HG03175 (cell line): ENCODE results near the gene FOXN3.
"Not testable (repeated sequence)": the region's sequence is repeated elsewhere in the genome, so short reads cannot be mapped to it uniquely, and the experiment has no call there.

ENCODE experiments used
- ATAC-seq: cut with Tn5 transposase; IDR thresholded peaks from one replicate; pipeline ENCODE4 v1.9.1; 2021; ENCODE audit warnings: mild to moderate bottlenecking, moderate library complexity; ENCODE audit not compliant: unreplicated experiment

The FOXN3 gene

GRCh38 chr14:89112720-89113119 is 304.3 kb downstream of the FOXN3 start:
- no peak for ATAC-seq

GRCh38 chr14:89111766-89112543 is 305.1 kb downstream of the FOXN3 start:
- ATAC-seq: not testable (repeated sequence)

GRCh38 chr14:89111232-89111631 is 305.8 kb downstream of the FOXN3 start:
- not testable (repeated sequence) for ATAC-seq

- no peak for ATAC-seq
Observed at GRCh38 chr14:89110110-89110509, 306.9 kb downstream of the FOXN3 start.

GRCh38 chr14:89108608-89109007 is 308.4 kb downstream of the FOXN3 start:
- no peak for ATAC-seq

- no peak for ATAC-seq
Observed at GRCh38 chr14:89107626-89108025, 309.4 kb downstream of the FOXN3 start.
